HepG2 (cell line): Measurements from ENCODE around the gene RNF5. TPM values are rescaled to one million over a fixed set of nuclear protein-coding genes. Genes with fewer than 3 reads are reported as not detected.

Experiments used
- CREB1 ChIP-seq, 2 experiments: fragments of 450-650 bp in 1 of 2; IDR thresholded peaks; 2 replicates each; pipeline ENCODE4 v1.6.1; 2016 to 2017; ENCODE audit warnings: control low read depth in 1 of 2, mild to moderate bottlenecking in 1 of 2, missing compliant biosample characterization in 1 of 2, missing genetic modification characterization in 1 of 2
- HDAC2 ChIP-seq: sonication (generic); formaldehyde crosslinking; IDR thresholded peaks from 2 replicates; pipeline ENCODE4 v1.4.0; 2020; ENCODE audit warnings: missing genetic modification reagents
- MXD3 ChIP-seq: IDR thresholded peaks from 2 replicates; pipeline ENCODE4 v1.6.1; 2016; ENCODE audit warnings: mild to moderate bottlenecking, missing biosample characterization, missing genetic modification reagents
- MXI1 ChIP-seq: IDR thresholded peaks from 3 replicates; pipeline ENCODE4 v1.6.1; 2012; ENCODE audit warnings: low read depth, low read length, inconsistent platforms, borderline replicate concordance
- PBX2 ChIP-seq: IDR thresholded peaks from 2 replicates; pipeline ENCODE4 v1.6.1; 2016; ENCODE audit warnings: control low read depth
- SETDB1 ChIP-seq: sonication (generic); formaldehyde crosslinking; IDR thresholded peaks from 2 replicates; pipeline ENCODE4 v1.5.1; 2020; ENCODE audit warnings: missing genetic modification reagents, mild to moderate bottlenecking, borderline replicate concordance
- TEAD3 ChIP-seq: optimal IDR thresholded peaks from 2 replicates; pipeline ENCODE3; 2016; ENCODE audit warnings: borderline replicate concordance
- ZGPAT ChIP-seq: IDR thresholded peaks from 2 replicates; pipeline ENCODE4 v1.6.1; 2016; ENCODE audit warnings: mild to moderate bottlenecking
- ZNF646 ChIP-seq: sonication (generic); formaldehyde crosslinking; IDR thresholded peaks from 2 replicates; pipeline ENCODE4 v1.9.0; 2021; ENCODE audit warnings: mild to moderate bottlenecking, missing genetic modification reagents
- ZNF703 ChIP-seq: sonication (generic); formaldehyde crosslinking; IDR thresholded peaks from 2 replicates; pipeline ENCODE4 v1.5.1; 2020; ENCODE audit warnings: missing genetic modification reagents, mild to moderate bottlenecking, moderate library complexity, borderline replicate concordance
- polyA plus RNA-seq, 8 experiments: library from polyadenylated mRNA; depleted of rRNA in 3 of 8; stranded (reverse) in 7 of 8; unstranded in 1 of 8; fragments of >200 nt; fragmentation: Illumina TruSeq in 4 of 8; extraction: Trizol in 4 of 8; gene quantifications; 2 replicates each; pipeline versions ENCODE4 v1.2.1 to v1.2.3, GENCODE V29; 2011 to 2016; ENCODE audit warnings: low read depth in 4 of 8, missing spikeins in 1 of 8, mixed read lengths in 1 of 8; ENCODE audit not compliant: insufficient read depth in 1 of 8
- total RNA-seq, 5 experiments: library from RNA; depleted of rRNA; stranded (reverse); fragments of >200 nt; fragmentation: Illumina TruSeq; extraction: Trizol; gene quantifications; 2 replicates each; pipeline ENCODE4 v1.2.3, GENCODE V29; 2016; ENCODE audit warnings: low read depth in 1 of 5

RNF5 gene
- total and polyA plus RNA-seq, 2 of the 13 experiments (the other 11 are each of a cell fraction or from before 2014, with no cell fraction given) = 98.0 to 131 TPM

GRCh38 chr6:32213649-32214048 is 35.4 kb downstream of the RNF5 start (continued):
- no peak for TF ChIP-seq PBX2 (CRISPR knock-in tag)
- TF ChIP-seq MXD3 (CRISPR knock-in tag) = no peak
- no peak for TF ChIP-seq ZGPAT
- no peak for TF ChIP-seq ZNF703 (CRISPR knock-in tag)
- TF ChIP-seq HDAC2 (CRISPR knock-in tag) = no peak
- no peak for TF ChIP-seq TEAD3 (CRISPR knock-in tag)
- no peak for TF ChIP-seq SETDB1 (CRISPR knock-in tag)
- TF ChIP-seq ZNF646 (CRISPR knock-in tag) = no peak
- TF ChIP-seq CREB1 (IDR thresholded peaks at IDR 0.05) = no peak
- TF ChIP-seq CREB1 (CRISPR knock-in tag; IDR thresholded peaks at IDR 0.05) = no peak
- TF ChIP-seq MXI1 = no peak
